Measurements from ENCODE around the gene ZMYND19. TPM values are rescaled to one million over a fixed set of nuclear protein-coding genes. Genes with fewer than 3 reads are reported as not detected.
A peak's percentile ranks its signal among the peaks of the same experiment; 100 is the strongest.

The ZMYND19 gene
- total RNA-seq, 1 experiment from 2014 or later = 79.2 TPM

- Histone ChIP-seq H3K4ac (ENCODE audit: low read depth, low read length) (no peak overlapping the region), H3K9ac (ENCODE audit: extremely low read depth, insufficient read length, low read length) (no peak overlapping the region), H3K9me3 (ENCODE audit: control insufficient read depth, low read depth, low read length) (no peaks in the 10 kb centered on the region), H3K4me2 (ENCODE audit: insufficient read depth, insufficient read length, low read length) (no peak overlapping the region), H2BK120ac (ENCODE audit: low read depth, low read length, poor library complexity, severe bottlenecking) (no peak overlapping the region), H3K56ac (ENCODE audit: insufficient read length, low read depth, low read length) (no peak overlapping the region), H4K5ac (ENCODE audit: insufficient read length, low read depth, low read length) (no peak overlapping the region), H3K27ac (ENCODE audit: insufficient read length, low read depth, low read length) (no peak overlapping the region), H3K4me1 (ENCODE audit: insufficient read depth, low read length) (no peaks in the 10 kb centered on the region), H2BK12ac (ENCODE audit: insufficient read length, low read depth, low read length) (no peak overlapping the region), H4K91ac (ENCODE audit: insufficient read length, low read depth, low read length) (no peak overlapping the region), H2AFZ (ENCODE audit: low read length) (no peak overlapping the region), H2BK15ac (ENCODE audit: low read depth, low read length) (no peak overlapping the region), H3K18ac (ENCODE audit: insufficient read length, low read depth, low read length) (no peak overlapping the region), H3K23ac (ENCODE audit: insufficient read length, low read depth, low read length) (no peak overlapping the region), H4K20me1 (ENCODE audit: control insufficient read depth, insufficient read depth, insufficient read length) (no peaks in the 10 kb centered on the region), H2BK20ac (ENCODE audit: low read depth, low read length, poor library complexity, severe bottlenecking) (no peak overlapping the region), H4K8ac (replicated peaks; ENCODE audit: insufficient read length, low read depth, low read length) (no peak overlapping the region), H2AK5ac (ENCODE audit: insufficient read length, low read length) (no peak overlapping the region), H3K23me2 (ENCODE audit: insufficient read length, low read depth, low read length, poor library complexity, severe bottlenecking) (peaks cover 6% of the 10 kb centered on the region), H3K27me3 (ENCODE audit: insufficient read depth, low read length) (no peaks in the 10 kb centered on the region), H2BK5ac (ENCODE audit: insufficient read length, low read length) (no peak overlapping the region), H3T11ph (ENCODE audit: low read length) (no peak overlapping the region), H3K79me2 (ENCODE audit: insufficient read depth, low read length) (no peaks in the 10 kb centered on the region), H3K14ac (ENCODE audit: insufficient read depth, low read length) (no peak overlapping the region), H3K79me1 (ENCODE audit: insufficient read depth, low read depth, low read length, poor library complexity, severe bottlenecking) (no peaks in the 10 kb centered on the region)
- Mint-ChIP-seq H3K27me3 (ENCODE audit: low read depth) (no peaks in the 10 kb centered on the region), H3K4me1 (peaks cover 3 to 5% of the 10 kb centered on the region in 2 experiments; a peak in 3 of 4 replicates), H3K9me3 (peaks cover 0 to 4% of the 10 kb centered on the region in 2 experiments; a peak in 1 of 5 replicates), H3K27ac (0 out of 7 replicates have a peak overlapping the region, but pooled peaks of 1 of the 3 experiments have one; percentile 68), H3K36me3 (ENCODE audit: insufficient read depth in 1 of 3, low read depth in 3 of 3) (peaks cover 38 to 60% (median 57%) of the 10 kb centered on the region in 3 experiments), H3K4me3 (no peak overlapping the region)
- no peak for TF ChIP-seq CTCF (conservative IDR thresholded peaks at IDR 0.05)
- no CpG with 5 or more reads among the region's 24 CpGs for WGBS (ENCODE audit: extremely low coverage, insufficient read length, low lambda C conversion rate)
- DNase-seq = no peak
Observed at GRCh38 chr9:137556069-137556838, 34.1 kb downstream of the ZMYND19 start.

All from H9 (cell line).